Gastroesophageal sphincter (tissue), 4 donors: ENCODE data around the gene GPR137B. TPM values are rescaled to one million over a fixed set of nuclear protein-coding genes. Genes with fewer than 3 reads are reported as not detected.

Experiments
- ATAC-seq: fragments of 150-250 bp; one replicate; pipeline ENCODE4 v1.9.1; 2016; ENCODE audit warnings: mild to moderate bottlenecking, moderate library complexity
- H3K27ac ChIP-seq, 4 donors: fragments of 200-600 bp; sonication (generic) in 3 of 4; 1 replicate in 3 of 4; 2 replicates in 1 of 4; pipeline ENCODE4 v1.5.1; 2016 to 2019
- H3K27me3 ChIP-seq: fragments of 200-600 bp; sonication (generic); one replicate; pipeline ENCODE4 v1.5.1; 2019
- H3K36me3 ChIP-seq, 2 donors: fragments of 200-600 bp; sonication (generic); one replicate each; pipeline ENCODE4 v1.5.1; 2019; ENCODE audit warnings: control low read depth in 1 of 2
- H3K4me1 ChIP-seq, 3 donors: fragments of 200-600 bp; sonication (generic); 1 replicate in 2 of 3; 2 replicates in 1 of 3; pipeline ENCODE4 v1.5.1; 2016 to 2019; ENCODE audit warnings: control low read depth in 2 of 3
- H3K4me3 ChIP-seq, 2 donors: fragments of 200-600 bp; sonication (generic); one replicate each; pipeline ENCODE4 v1.5.1; 2019; ENCODE audit warnings: mild to moderate bottlenecking in 1 of 2, moderate library complexity in 1 of 2
- H3K9me3 ChIP-seq, 3 donors: fragments of 200-600 bp; sonication (generic); one replicate each; pipeline ENCODE4 v1.5.1; 2017 to 2019; ENCODE audit warnings: control low read depth in 2 of 3
- CTCF ChIP-seq, 4 experiments: fragments of 200-600 bp in 2 of 4; fragments of 450-650 bp in 2 of 4; sonication (generic) in 1 of 4; IDR thresholded peaks; one replicate each; pipeline ENCODE4 v1.5.1; 2017 to 2019; ENCODE audit warnings: antibody characterized with exemption in 4 of 4, mild to moderate bottlenecking in 2 of 4, moderate library complexity in 2 of 4
- EP300 ChIP-seq: sonication (generic); formaldehyde crosslinking; IDR thresholded peaks from one replicate; pipeline ENCODE4 v1.6.1; 2017; ENCODE audit warnings: antibody characterized with exemption, mild to moderate bottlenecking
- POLR2A ChIP-seq, 2 donors: fragments of 450-650 bp; IDR thresholded peaks; one replicate each; pipeline ENCODE4 v1.6.1; 2017; ENCODE audit warnings: antibody characterized with exemption in 2 of 2, mild to moderate bottlenecking in 2 of 2, moderate library complexity in 1 of 2
- POLR2AphosphoS5 ChIP-seq: sonication (generic); formaldehyde crosslinking; IDR thresholded peaks from one replicate; pipeline ENCODE4 v1.6.1; 2017; ENCODE audit warnings: antibody characterized with exemption
- WGBS, 2 donors: methylation state at CpG; one replicate each; pipeline ENCODE4 v1.1.5; 2018; ENCODE audit warnings: low coverage in 1 of 2; 5-methylcytosine and 5-hydroxymethylcytosine counted together
- total RNA-seq, 4 donors: library from RNA; depleted of rRNA; stranded (reverse); fragments of >200 nt; gene quantifications; one replicate each; pipeline ENCODE4 v1.1.0, GENCODE V29; 2016

GPR137B gene
- total RNA-seq, 4 donors from 2014 or later: 11.4 to 17.7 (median 14.1) TPM

GRCh38 chr1:236110137-236110536 is 32.2 kb upstream of the GPR137B start:
- H3K27me3 ChIP-seq: peaks cover 5% of the 10 kb centered on the region
- H3K27ac ChIP-seq: no peak overlapping the region
- TF ChIP-seq POLR2AphosphoS5 (no peak), CTCF (IDR thresholded peaks at IDR 0.05) (no peak), POLR2A (IDR thresholded peaks at IDR 0.05) (no peak), EP300 (no peak)
- no peak overlapping the region for H3K4me3 ChIP-seq
- no peaks in the 10 kb centered on the region for H3K9me3 ChIP-seq
- H3K36me3 ChIP-seq: no peaks in the 10 kb centered on the region
- WGBS, 2 donors: 100% methylated on average over 1 of the region's 13 CpGs; no CpG with 5 or more reads in 1 of the 2 donors
- ATAC-seq: no peak
- no peaks in the 10 kb centered on the region for H3K4me1 ChIP-seq

GRCh38 chr1:236111527-236112331 is 30.6 kb upstream of the GPR137B start:
- Histone ChIP-seq H3K4me3 (no peak overlapping the region), H3K9me3 (no peaks in the 10 kb centered on the region), H3K36me3 (no peaks in the 10 kb centered on the region), H3K4me1 (no peaks in the 10 kb centered on the region), H3K27ac (no peak overlapping the region), H3K27me3 (peaks cover 5% of the 10 kb centered on the region)
- 80% methylated on average over 2 of the region's 17 CpGs; no CpG with 5 or more reads in 1 of the 2 donors for WGBS, 2 donors
- TF ChIP-seq CTCF (IDR thresholded peaks at IDR 0.05): no peak
- TF ChIP-seq POLR2A (IDR thresholded peaks at IDR 0.05): no peak
- TF ChIP-seq POLR2AphosphoS5: no peak
- no peak for TF ChIP-seq EP300
- no peak for ATAC-seq

GRCh38 chr1:236112332-236112627 is 30.1 kb upstream of the GPR137B start:
- Histone ChIP-seq H3K27ac (no peak overlapping the region), H3K36me3 (no peaks in the 10 kb centered on the region), H3K27me3 (peaks cover 5% of the 10 kb centered on the region), H3K4me1 (no peaks in the 10 kb centered on the region), H3K9me3 (no peaks in the 10 kb centered on the region), H3K4me3 (no peak overlapping the region)
- WGBS, 2 donors: 67% methylated on average over 1 of the region's 6 CpGs; no CpG with 5 or more reads in 1 of the 2 donors
- no peak for ATAC-seq
- TF ChIP-seq CTCF (IDR thresholded peaks at IDR 0.05): no peak
- TF ChIP-seq POLR2AphosphoS5: no peak
- no peak for TF ChIP-seq POLR2A (IDR thresholded peaks at IDR 0.05)
- no peak for TF ChIP-seq EP300

- H3K27ac ChIP-seq: no peak overlapping the region
- WGBS, 2 donors: 70% methylated on average over 6 of the region's 15 CpGs; no CpG with 5 or more reads in 1 of the 2 donors
- H3K4me1 ChIP-seq: no peaks in the 10 kb centered on the region
- TF ChIP-seq POLR2A (IDR thresholded peaks at IDR 0.05) (no peak), EP300 (no peak), CTCF (IDR thresholded peaks at IDR 0.05) (no peak), POLR2AphosphoS5 (no peak)
- H3K36me3 ChIP-seq: no peaks in the 10 kb centered on the region
- peaks cover 5% of the 10 kb centered on the region for H3K27me3 ChIP-seq
- ATAC-seq: no peak
- H3K4me3 ChIP-seq: no peak overlapping the region
- no peaks in the 10 kb centered on the region for H3K9me3 ChIP-seq
These were observed 28.9 kb upstream of the GPR137B start for GRCh38 chr1:236113324-236114032.
